Activated CD8-positive, alpha-beta memory T cell treated with anti-CD3 and anti-CD28 coated beads, Interleukin-2, amount 50 U/mL, for 4 hours (primary cell): ENCODE measurements around the gene TGFBR3.
A peak's percentile ranks its signal among the peaks of the same experiment; 100 is the strongest.
"Not testable (repeated sequence)": the region's sequence is repeated elsewhere in the genome, so short reads cannot be mapped to it uniquely, and the experiment has no call there.

Experiments
- DNase-seq: peaks from one replicate; pipeline ENCODE4 v3.0.0-alpha.2; 2020

Gene TGFBR3

GRCh38 chr1:91881280-91881679 lies 4.7 kb downstream of the TGFBR3 start:
- DNase-seq: no peak

- no peak for DNase-seq
These were observed 6.2 kb downstream of the TGFBR3 start for GRCh38 chr1:91879733-91880132.

GRCh38 chr1:91877574-91878208 lies 8.3 kb downstream of the TGFBR3 start:
- no peak for DNase-seq

GRCh38 chr1:91876781-91877573 lies 9.0 kb downstream of the TGFBR3 start:
- no peak for DNase-seq

- peak; percentile 52 for DNase-seq
These were observed 9.9 kb downstream of the TGFBR3 start for GRCh38 chr1:91876040-91876470.

- no peak for DNase-seq
These were observed 11.8 kb downstream of the TGFBR3 start for GRCh38 chr1:91874167-91874566.

GRCh38 chr1:91872559-91873081 lies 13.3 kb downstream of the TGFBR3 start:
- DNase-seq: peak; percentile 24

- DNase-seq: no peak
These were observed 14.0 kb downstream of the TGFBR3 start for GRCh38 chr1:91872000-91872399.

GRCh38 chr1:91870322-91870721 lies 15.6 kb downstream of the TGFBR3 start:
- no peak for DNase-seq

- no peak for DNase-seq
These were observed 19.5 kb downstream of the TGFBR3 start for GRCh38 chr1:91866425-91866824.

GRCh38 chr1:91864017-91864700 lies 21.8 kb downstream of the TGFBR3 start:
- DNase-seq: no peak

GRCh38 chr1:91863498-91863897 lies 22.5 kb downstream of the TGFBR3 start:
- no peak for DNase-seq

GRCh38 chr1:91862120-91862519 lies 23.8 kb downstream of the TGFBR3 start:
- no peak for DNase-seq

- DNase-seq: no peak
These were observed 28.3 kb downstream of the TGFBR3 start for GRCh38 chr1:91857557-91858239.

GRCh38 chr1:91856996-91857395 lies 29.0 kb downstream of the TGFBR3 start:
- no peak for DNase-seq

- no peak for DNase-seq
These were observed 31.0 kb downstream of the TGFBR3 start for GRCh38 chr1:91854852-91855534.

GRCh38 chr1:91853397-91853796 lies 32.6 kb downstream of the TGFBR3 start:
- DNase-seq: no peak

GRCh38 chr1:91852011-91852410 lies 33.9 kb downstream of the TGFBR3 start:
- not testable (repeated sequence) for DNase-seq

GRCh38 chr1:91851130-91852010 lies 34.6 kb downstream of the TGFBR3 start:
- no peak for DNase-seq

- no peak for DNase-seq
These were observed 35.2 kb downstream of the TGFBR3 start for GRCh38 chr1:91850708-91851107.

- no peak for DNase-seq
These were observed 38.1 kb downstream of the TGFBR3 start for GRCh38 chr1:91847851-91848250.
